A204.1 (cell line): ENCODE results near the gene ECM1.

Experiments
- FAIRE-seq: peaks from 2 replicates; lab custom pipeline; 2012; peaks lifted over from hg19 to GRCh38; lab: Jason Lieb, UNC

Gene ECM1

GRCh38 chr1:150558761-150559655 lies 51.1 kb downstream of the ECM1 start:
- FAIRE-seq, result no peak

- no peak for FAIRE-seq
These were observed 51.7 kb downstream of the ECM1 start for GRCh38 chr1:150559656-150560010.

- no peak for FAIRE-seq
These were observed 52.1 kb downstream of the ECM1 start for GRCh38 chr1:150560011-150560438.

- FAIRE-seq, result no peak
These were observed 52.8 kb downstream of the ECM1 start for GRCh38 chr1:150560576-150561253.

GRCh38 chr1:150561254-150561973 lies 53.5 kb downstream of the ECM1 start:
- peak; percentile 98 for FAIRE-seq

- FAIRE-seq, result peak; percentile 75
These were observed 54.1 kb downstream of the ECM1 start for GRCh38 chr1:150561974-150562445.

- FAIRE-seq, result no peak
These were observed 54.8 kb downstream of the ECM1 start for GRCh38 chr1:150562446-150563339.
